ENCODE data around the gene CAPN13. TPM values are rescaled to one million over a fixed set of nuclear protein-coding genes. Genes with fewer than 3 reads are reported as not detected.
A peak's percentile ranks its signal among the peaks of the same experiment; 100 is the strongest.

Gene CAPN13
- total RNA-seq, 1 experiment from 2014 or later: 5.7 TPM

DNA sequence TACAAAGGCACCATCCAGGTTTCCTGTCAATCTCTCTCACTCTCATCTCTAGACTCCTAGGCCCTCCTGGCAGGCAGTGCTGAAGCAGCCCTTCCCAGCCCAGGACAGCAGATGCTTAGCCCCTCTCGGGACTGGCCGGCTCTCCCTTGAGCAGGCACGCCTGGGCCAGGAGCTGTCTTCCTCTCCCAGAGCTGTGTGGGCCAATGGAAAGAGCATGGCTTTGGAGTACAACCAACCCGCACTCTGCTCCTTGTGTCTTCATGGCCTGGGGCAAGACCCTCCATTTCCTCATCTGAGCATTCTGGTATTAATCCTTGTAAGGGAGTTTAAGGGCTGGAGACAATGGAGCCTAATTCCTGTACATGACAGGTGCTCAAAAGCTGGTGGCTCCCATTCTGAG lies 97.2 kb downstream of the CAPN13 start:
- Histone ChIP-seq H3K23ac (ENCODE audit: insufficient read length, low read depth, low read length) (no peak overlapping the region), H2BK20ac (ENCODE audit: low read depth, low read length, poor library complexity, severe bottlenecking) (no peak overlapping the region), H2BK15ac (ENCODE audit: low read depth, low read length) (no peak overlapping the region), H3K56ac (ENCODE audit: insufficient read length, low read depth, low read length) (no peak overlapping the region), H2BK120ac (ENCODE audit: low read depth, low read length, poor library complexity, severe bottlenecking) (no peak overlapping the region), H3K4ac (ENCODE audit: low read depth, low read length) (no peak overlapping the region), H3T11ph (ENCODE audit: low read length) (no peak overlapping the region), H3K79me2 (ENCODE audit: insufficient read depth, low read length) (no peaks in the 10 kb centered on the region), H4K20me1 (ENCODE audit: control insufficient read depth, insufficient read depth, insufficient read length) (no peaks in the 10 kb centered on the region), H2AK5ac (ENCODE audit: insufficient read length, low read length) (no peak overlapping the region), H3K27ac (ENCODE audit: insufficient read length, low read depth, low read length) (no peak overlapping the region), H3K14ac (ENCODE audit: insufficient read depth, low read length) (no peak overlapping the region), H2BK12ac (ENCODE audit: insufficient read length, low read depth, low read length) (no peak overlapping the region), H4K8ac (replicated peaks; ENCODE audit: insufficient read length, low read depth, low read length) (no peak overlapping the region), H3K23me2 (ENCODE audit: insufficient read length, low read depth, low read length, poor library complexity, severe bottlenecking) (no peaks in the 10 kb centered on the region), H3K4me2 (ENCODE audit: insufficient read depth, insufficient read length, low read length) (no peak overlapping the region), H3K18ac (ENCODE audit: insufficient read length, low read depth, low read length) (no peak overlapping the region), H3K79me1 (ENCODE audit: insufficient read depth, low read depth, low read length, poor library complexity, severe bottlenecking) (no peaks in the 10 kb centered on the region), H3K9me3 (ENCODE audit: control insufficient read depth, low read depth, low read length) (no peaks in the 10 kb centered on the region), H4K5ac (ENCODE audit: insufficient read length, low read depth, low read length) (no peak overlapping the region), H2AFZ (ENCODE audit: low read length) (no peak overlapping the region), H4K91ac (ENCODE audit: insufficient read length, low read depth, low read length) (no peak overlapping the region), H3K27me3 (ENCODE audit: insufficient read depth, low read length) (no peaks in the 10 kb centered on the region), H3K4me1 (ENCODE audit: insufficient read depth, low read length) (no peaks in the 10 kb centered on the region), H3K9ac (ENCODE audit: extremely low read depth, insufficient read length, low read length) (no peak overlapping the region), H2BK5ac (ENCODE audit: insufficient read length, low read length) (no peak overlapping the region)
- no peak overlapping the region for H3K4me3 Mint-ChIP-seq
- H3K4me1 Mint-ChIP-seq: peaks cover 4 to 5% of the 10 kb centered on the region in 2 experiments; a peak in 3 of 4 replicates
- TF ChIP-seq, protein P1, sequence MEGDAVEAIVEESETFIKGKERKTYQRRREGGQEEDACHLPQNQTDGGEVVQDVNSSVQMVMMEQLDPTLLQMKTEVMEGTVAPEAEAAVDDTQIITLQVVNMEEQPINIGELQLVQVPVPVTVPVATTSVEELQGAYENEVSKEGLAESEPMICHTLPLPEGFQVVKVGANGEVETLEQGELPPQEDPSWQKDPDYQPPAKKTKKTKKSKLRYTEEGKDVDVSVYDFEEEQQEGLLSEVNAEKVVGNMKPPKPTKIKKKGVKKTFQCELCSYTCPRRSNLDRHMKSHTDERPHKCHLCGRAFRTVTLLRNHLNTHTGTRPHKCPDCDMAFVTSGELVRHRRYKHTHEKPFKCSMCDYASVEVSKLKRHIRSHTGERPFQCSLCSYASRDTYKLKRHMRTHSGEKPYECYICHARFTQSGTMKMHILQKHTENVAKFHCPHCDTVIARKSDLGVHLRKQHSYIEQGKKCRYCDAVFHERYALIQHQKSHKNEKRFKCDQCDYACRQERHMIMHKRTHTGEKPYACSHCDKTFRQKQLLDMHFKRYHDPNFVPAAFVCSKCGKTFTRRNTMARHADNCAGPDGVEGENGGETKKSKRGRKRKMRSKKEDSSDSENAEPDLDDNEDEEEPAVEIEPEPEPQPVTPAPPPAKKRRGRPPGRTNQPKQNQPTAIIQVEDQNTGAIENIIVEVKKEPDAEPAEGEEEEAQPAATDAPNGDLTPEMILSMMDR (conservative IDR thresholded peaks at IDR 0.05): no peak
- H3K9me3 Mint-ChIP-seq: peaks cover 18 to 21% of the 10 kb centered on the region in 2 experiments
- WGBS (ENCODE audit: extremely low coverage, insufficient read length, low lambda C conversion rate): no CpG with 5 or more reads among the region's 4 CpGs
- H3K36me3 Mint-ChIP-seq (ENCODE audit: insufficient read depth in 1 of 3, low read depth in 3 of 3): peaks cover 0 to 11% (median 10%) of the 10 kb centered on the region in 3 experiments; a peak in 5 of 7 replicates
- no peaks in the 10 kb centered on the region; the same call in 1 of the 2 replicates for H3K27me3 Mint-ChIP-seq (ENCODE audit: low read depth)
- no peak overlapping the region for H3K27ac Mint-ChIP-seq
- DNase-seq: peak; percentile 22
